Mammary epithelial cell (primary cell): Measurements from ENCODE around the gene LY6G5C.

ENCODE experiments used
- CTCF ChIP-seq, 2 donors: IDR thresholded peaks in 1 of 2; conservative IDR thresholded peaks in 1 of 2; 2 replicates each; pipeline ENCODE4 v1.5.1; 2011 to 2012; ENCODE audit warnings: inconsistent platforms in 2 of 2, low read length in 2 of 2, mild to moderate bottlenecking in 2 of 2, control low read depth in 1 of 2, low read depth in 1 of 2; ENCODE audit not compliant: insufficient read depth in 1 of 2; ENCODE audit errors: extremely low read depth in 1 of 2
- EZH2 ChIP-seq: IDR thresholded peaks from 2 replicates; pipeline ENCODE4 v1.6.1; 2012; ENCODE audit warnings: low read length, inconsistent platforms, borderline replicate concordance

- TF ChIP-seq CTCF (conservative IDR thresholded peaks at IDR 0.05 in 1 of 2, IDR thresholded peaks at IDR 0.05 in 1 of 2; ENCODE audit: extremely low read depth in 1 of 2, insufficient read depth in 1 of 2, low read depth in 1 of 2, low read length in 2 of 2) (no peak), EZH2 (no peak)
These were observed 20.2 kb downstream of the LY6G5C start, which contains the start of gene C6orf47 for GRCh38 chr6:31660381-31661261.
